Nasal cavity respiratory epithelium epithelial cell of viscerocranial mucosa (primary cell): Measurements from ENCODE around the gene FAM90A1. TPM values are rescaled to one million over a fixed set of nuclear protein-coding genes. Genes with fewer than 3 reads are reported as not detected.

Experiments
- total RNA-seq: library from RNA; depleted of rRNA; stranded (reverse); fragments of >200 nt; gene quantifications from 2 replicates; pipeline ENCODE4 v1.2.3, GENCODE V29; 2014

Gene FAM90A1, protein sequence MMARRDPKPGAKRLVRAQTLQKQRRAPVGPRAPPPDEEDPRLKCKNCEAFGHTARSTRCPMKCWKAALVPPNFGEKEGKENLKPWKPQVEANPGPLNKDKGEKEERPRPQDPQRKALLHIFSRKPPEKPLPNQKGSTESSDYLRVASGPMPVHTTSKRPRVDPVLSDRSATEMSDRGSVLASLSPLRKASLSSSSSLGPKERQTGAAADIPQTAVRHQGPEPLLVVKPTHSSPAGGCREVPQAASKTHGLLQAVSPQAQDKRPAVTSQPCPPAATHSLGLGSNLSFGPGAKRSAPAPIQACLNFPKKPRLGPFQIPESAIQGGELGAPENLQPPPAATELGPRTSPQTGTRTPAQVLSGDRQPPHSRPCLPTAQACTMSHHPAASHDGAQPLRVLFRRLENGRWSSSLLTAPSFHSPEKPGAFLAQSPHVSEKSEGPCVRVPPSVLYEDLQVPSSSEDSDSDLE
- 0.28 TPM in 1 of 2 replicates, not detected in the other for total RNA-seq

DNA sequence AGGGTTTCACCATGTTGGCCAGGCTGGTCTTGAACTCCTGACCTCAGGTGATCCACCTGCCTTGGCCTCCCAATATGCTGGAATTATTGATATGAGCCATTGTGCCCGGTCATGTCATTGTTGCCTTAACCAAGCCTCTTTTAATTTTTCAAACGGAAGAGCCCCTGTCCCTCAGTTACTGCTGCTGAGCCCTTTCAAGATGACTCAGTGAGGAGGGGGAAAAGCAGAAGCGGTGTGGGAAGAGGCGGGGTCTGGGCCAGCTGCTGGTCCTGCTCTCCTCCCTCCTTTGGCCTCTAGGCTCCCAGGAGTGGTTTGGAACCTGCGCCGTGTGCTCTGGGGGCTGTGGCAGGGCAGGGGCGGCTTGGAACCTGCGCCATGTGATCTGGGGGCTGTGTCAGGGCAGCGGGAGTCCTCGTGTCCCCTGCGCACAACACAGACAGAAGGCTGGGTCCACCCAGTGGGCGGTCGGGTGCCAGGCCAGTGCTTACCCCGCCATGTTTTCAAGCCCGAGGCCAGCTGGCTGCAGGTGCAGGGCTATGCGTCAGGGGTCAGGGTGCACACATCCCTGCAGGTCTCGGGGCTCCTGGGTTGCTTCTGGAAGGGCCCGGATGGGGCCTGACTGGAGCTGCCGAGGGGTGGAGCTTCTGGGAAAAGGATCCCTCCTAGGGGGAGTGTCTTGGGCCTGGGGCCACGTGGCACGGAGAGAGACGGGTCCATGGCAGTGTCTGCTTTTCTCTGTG, at the start of gene FAM90A1:
Gene FAM90A1 (minus strand): TSS at position 627 of the 740 bp plus-strand sequence. CDS start 2,786 bp downstream, outside the sequence.

Other genes with a start within 250 kb of the FAM90A1 start
- 6.5 and 11.4 TPM in 2 replicates for gene FOXJ2, start 194.9 kb downstream of the FAM90A1 start, total RNA-seq
- gene C3AR1, start 161.3 kb downstream of the FAM90A1 start, total RNA-seq, result 0.14 TPM in 1 of 2 replicates, not detected in the other
- 42.2 and 69.0 TPM in 2 replicates for gene NECAP1, start 145.3 kb downstream of the FAM90A1 start, total RNA-seq
- gene CLEC4A, start 104.0 kb downstream of the FAM90A1 start, total RNA-seq, result under 0.01 TPM in 1 of 2 replicates, not detected in the other
- gene ZNF705A, start 70.6 kb downstream of the FAM90A1 start, total RNA-seq, result not detected in 2 replicates
- gene CLEC6A, start 228.3 kb upstream of the FAM90A1 start, total RNA-seq, result not detected in 2 replicates